Tongue (tissue), 2 donors: ENCODE measurements around the gene ZNF107. TPM values are rescaled to one million over a fixed set of nuclear protein-coding genes. Genes with fewer than 3 reads are reported as not detected.

ENCODE experiments used
- DNase-seq: peaks from one replicate; pipeline ENCODE4 v3.0.0-alpha.2; 2015
- total RNA-seq: library from RNA; depleted of rRNA; stranded (reverse); fragments of >200 nt; gene quantifications from one replicate; pipeline ENCODE4 v1.2.3, GENCODE V29; 2014

The ZNF107 gene
- total RNA-seq: 6.2 TPM

DNA sequence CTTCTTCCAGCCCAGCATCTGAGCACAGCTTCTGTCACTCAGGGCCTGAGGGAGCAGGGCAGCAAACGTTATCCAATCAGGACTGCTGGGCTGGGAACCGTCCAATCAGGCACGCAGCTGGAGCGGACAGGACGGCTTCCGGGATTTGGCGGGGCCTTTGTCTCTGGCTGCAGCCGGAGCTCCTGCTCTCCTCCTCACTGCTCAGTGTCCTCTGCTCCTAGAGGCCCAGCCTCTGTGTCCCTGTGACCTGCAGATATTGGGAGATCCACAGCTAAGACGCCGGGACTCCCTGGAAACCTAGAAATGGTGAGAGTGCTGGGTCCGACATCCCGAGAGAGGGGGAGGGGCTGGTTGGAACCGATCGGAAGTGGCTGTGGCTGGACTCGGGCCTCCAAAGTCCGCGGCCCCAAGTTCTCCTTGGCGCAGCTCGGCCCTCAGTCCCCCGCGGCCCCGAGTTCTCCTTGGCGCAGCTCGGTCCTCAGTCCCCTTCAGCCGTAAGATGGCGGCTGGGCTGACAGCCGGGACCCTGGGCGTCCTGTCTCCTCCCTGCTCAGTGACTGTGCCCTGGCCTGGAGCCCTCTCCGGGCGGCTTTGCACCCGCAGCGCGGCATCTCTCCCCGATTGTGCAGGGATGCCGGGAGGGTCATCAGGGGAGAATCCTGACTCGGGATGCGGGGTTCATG, at the start of gene ZNF107:
Gene ZNF107 (plus strand): TSS at position 154 of the 683 bp plus-strand sequence. CDS start 150 bp downstream, at position 304.
- DNase-seq: peak; percentile 95

DNA sequence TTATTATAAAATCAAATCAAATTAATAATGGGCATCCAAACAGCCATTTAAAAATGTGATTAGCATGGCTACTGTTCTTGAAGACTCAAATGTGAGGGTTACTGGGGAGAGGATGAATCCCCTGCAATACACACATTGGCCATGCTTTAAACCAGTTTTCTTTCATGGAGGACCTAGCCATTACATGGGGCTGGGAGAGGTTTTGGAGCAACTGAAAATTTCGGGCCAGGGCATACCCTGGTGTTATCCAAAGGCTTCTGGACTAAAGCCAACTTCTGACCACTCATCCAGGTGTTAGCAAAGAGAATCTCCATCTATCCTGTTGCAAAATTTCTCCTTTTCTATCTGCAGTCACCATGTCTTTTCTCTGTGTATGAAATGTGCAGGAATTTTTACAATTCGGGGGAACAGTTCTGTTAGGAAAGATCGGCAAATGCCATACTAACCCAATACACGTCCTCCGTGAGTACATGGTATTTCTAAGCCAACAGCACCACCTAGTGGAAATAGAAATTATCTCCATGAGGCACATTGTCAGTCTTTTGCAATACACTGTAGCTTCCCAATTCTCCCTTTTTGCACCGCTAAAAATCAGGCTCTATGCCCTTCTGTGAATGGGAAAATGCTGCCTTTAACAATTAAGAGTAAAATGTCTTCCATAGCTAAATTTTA, 47.0 kb upstream of the ZNF107 start:
- DNase-seq: peak; percentile 27

DNA sequence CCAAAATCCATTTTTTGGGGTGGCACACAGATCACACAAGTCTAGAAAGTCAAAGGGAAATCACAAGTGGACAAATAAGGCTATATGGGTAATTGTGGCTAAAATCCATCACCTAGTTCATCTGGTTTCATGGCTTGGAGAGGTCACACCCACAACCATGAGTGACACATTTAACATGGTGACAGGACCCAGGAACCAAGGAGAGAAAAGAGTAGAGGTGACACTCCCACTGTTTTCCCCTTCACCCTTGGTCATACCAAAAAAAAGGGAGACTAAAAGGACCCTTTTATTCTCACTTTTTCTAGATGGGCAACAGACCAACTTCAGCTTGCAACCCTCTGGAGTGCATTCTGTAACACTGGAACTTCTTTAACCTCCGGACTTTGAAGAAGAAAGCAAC, 46.2 kb upstream of the ZNF107 start:
- no peak for DNase-seq

DNA sequence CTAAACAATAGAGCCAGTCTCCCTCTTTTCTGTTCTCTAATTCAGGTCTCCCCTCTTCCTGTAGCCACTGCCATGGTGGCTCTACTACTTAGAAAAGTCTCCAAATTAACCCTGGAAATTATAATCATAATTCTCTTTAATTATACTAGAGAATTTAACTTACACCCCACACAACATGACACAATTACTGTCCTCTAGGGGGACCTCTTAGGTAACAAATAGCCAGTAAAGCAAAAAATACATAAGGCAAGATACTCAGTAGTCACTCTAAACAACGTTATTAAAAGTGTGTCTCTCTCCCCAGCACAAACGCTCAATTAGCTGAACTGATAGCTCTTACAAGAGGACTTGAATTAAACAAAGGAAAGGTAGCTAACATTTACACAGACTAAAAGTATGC, 44.3 kb upstream of the ZNF107 start:
- DNase-seq: no peak

GRCh38 chr7:64625114-64626082, 40.5 kb upstream of the ZNF107 start:
- no peak for DNase-seq

DNA sequence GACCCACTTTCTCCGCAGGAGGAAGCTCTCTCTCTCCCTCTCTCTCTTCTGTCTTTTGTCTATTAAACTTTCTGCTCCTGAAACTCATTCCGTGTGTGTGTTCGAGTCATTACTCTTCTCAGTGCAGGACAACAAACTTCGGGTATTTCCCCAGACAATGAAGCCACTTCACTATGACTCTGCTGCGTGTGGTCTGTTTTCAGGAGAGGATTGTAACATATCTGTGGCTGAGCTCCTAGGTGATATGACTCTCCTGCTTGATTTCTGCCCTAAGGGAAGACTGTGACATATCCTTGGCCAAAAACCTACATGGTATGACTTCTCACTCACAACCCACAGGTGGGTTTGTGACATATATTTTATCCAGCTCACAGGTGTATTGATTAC, 39.9 kb upstream of the ZNF107 start:
- DNase-seq: no peak

DNA sequence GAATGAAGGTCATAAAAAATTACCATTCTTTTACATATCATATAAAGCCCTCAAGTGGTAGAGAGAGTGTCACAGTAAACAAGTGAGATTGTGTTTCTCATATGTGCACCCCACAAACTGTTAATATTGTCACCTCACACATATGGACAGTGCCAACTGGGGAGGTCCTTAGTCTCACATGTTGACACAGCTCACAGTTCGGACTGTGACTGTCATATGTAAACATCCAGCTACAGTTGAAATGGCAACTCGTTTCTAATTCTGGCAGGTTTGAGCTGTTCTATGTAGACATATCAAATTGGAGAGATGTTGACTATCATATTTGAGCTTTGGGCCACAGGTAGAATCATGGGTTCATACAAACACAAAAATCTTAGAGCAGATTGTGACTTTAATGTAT, 39.4 kb upstream of the ZNF107 start:
- DNase-seq: no peak

DNA sequence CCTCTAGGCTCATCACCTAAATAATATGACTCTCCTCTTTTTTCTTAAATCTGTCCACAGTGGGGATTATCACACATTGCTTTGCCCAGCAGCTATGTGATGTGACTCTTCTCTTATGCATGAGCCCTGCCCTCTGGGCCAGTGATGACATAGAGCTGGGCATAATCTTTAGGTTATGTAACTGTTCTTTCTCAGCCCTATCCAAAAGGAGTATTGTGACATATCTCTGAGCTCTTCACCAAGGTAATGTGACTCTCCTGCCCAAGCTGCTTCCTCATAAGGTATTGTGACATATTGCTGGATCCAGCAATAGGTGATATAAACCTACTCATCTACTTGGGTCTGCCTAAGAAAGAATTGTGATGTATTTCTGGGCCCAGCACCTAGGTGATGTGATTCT, 37.7 kb upstream of the ZNF107 start:
- DNase-seq: no peak

DNA sequence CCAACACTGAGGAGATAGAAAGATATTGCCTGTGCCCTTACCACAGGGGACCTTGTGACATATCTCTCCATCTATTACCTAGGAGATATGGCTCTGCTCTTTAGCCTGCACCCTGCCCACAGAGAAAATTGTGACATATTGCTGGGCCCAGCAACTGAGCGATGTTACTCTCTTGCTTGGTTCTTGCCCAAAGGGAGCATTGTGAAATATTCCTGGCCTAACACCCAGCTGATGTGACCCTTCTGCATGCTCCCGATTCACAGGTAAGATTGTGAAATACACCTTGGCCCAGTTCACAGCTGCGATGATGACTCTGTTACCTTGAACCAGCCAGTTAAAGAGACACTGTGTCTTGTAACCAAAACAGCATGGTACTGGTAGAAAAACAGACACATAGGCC, 37.2 kb upstream of the ZNF107 start:
- no peak for DNase-seq

GRCh38 chr7:64630496-64630895, 35.4 kb upstream of the ZNF107 start:
- peak; percentile 17 for DNase-seq

DNA sequence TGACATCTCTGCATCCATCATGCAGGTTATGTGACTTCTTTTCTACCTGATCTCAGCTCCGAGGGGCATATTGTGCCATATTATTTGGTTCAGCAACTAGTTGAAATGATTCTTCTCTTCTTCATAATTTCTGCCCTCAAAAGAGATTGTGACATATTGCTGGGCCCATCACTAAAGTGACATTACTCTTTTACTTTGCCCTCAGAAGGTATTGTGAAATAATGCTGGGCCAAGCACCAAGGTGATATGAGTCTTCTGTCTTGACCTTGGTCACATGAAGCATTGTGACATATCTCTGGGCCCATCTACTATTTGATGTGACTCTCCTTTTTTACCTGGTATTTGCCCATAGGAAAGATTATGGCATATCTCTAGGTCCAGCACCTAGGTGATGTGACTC, 33.9 kb upstream of the ZNF107 start:
- no peak for DNase-seq

DNA sequence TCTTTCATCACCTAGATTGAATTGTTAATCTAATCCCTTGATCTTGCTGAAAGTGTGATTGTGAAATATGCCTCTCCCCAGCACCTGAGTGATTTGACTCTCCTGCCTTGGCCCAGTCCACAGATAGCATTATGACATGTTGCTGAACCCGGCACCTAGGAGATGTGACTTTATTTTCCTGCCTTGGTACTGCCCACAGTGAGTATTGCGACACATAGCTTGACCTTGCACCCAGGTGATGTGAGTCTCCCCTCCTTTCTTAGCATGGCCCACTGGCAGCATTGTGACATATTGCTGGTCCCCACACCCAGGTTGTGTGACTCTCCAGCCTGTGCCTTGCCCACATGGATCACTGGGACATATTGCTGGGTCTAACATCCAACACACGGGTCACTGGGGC, 32.5 kb upstream of the ZNF107 start:
- no peak for DNase-seq

DNA sequence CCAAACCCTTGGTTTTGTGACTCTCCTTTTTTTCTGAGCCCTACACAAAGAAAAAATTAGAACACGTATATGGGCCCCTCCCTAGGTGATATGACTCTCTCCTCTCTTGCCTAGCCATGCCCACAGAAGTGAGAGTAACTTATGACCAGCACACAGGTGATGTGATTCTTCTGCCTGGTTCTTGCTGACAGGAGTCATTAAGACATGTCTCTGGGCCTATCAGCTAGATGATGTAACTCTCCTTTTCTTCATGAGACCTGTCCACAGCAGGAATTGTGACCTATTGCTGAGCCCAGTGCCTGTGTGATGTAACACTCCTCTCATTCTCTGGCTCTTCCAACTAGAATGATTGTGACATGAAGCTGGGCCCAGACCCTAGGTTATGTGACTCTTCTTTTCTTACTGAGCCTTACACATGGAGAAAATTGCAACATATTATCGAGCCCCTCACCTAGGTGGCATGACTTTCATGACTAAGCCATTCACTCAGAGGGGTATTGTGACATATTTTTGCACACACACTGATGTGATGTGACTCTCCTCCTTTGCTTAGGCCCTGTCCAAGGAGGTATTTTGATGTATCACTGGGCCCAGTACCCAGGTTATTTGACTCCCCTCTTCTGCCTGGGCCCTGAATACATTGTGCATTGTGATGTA, 31.4 kb upstream of the ZNF107 start:
- no peak for DNase-seq

DNA sequence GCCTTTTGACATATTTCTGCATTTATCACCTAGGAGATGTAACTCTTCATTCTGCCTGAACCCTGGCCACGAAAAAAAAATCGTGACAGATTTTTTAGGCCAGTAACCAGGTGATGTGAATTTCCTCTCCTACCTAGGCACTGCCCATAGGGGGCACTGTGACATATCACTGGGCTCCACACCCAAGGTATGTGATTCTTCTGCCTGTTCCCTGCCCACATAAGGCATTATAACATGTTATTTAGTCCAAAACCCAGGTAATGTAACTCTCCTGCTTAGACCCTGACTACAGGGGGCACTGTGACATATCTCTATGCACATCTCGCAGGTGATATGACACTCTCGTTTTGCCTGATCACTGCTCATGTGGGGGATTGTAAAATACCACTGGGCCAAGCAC, 29.5 kb upstream of the ZNF107 start:
- DNase-seq: no peak

- DNase-seq: no peak
Observed at GRCh38 chr7:64637521-64638445, 28.1 kb upstream of the ZNF107 start.

GRCh38 chr7:64638822-64639221, 27.1 kb upstream of the ZNF107 start:
- DNase-seq: no peak

- DNase-seq: no peak
Observed at GRCh38 chr7:64639267-64640001, 26.5 kb upstream of the ZNF107 start.

GRCh38 chr7:64640504-64640903, 25.4 kb upstream of the ZNF107 start:
- no peak for DNase-seq

- DNase-seq: no peak
Observed at GRCh38 chr7:64642046-64642445, 23.9 kb upstream of the ZNF107 start.

DNA sequence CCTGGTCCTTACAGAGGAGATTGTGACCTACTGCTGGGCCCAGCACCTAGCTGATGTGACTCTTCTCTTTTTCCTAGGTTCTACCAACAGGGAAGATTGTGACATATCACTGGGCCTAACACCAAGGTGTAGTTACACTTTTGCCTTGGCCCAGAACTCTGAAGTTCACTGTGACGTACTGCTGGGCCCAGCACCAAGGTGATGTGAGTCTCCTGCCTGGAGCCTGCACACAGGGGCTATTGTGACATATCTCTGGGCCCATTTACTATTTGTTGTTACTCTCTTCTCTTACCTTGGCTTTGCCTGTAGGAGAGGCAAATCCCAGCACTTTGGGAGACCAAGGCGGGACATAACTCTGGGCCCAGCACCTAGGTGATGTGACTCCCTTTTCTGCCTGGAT, 23.1 kb upstream of the ZNF107 start:
- DNase-seq: no peak

- no peak for DNase-seq
Observed at GRCh38 chr7:64643566-64643965, 22.4 kb upstream of the ZNF107 start.
